Activated CD4-positive, CD25-positive, alpha-beta regulatory T cell treated with anti-CD3 and anti-CD28 coated beads, Interleukin-2, amount 50 U/mL, for 16 hours (primary cell): ENCODE measurements around the gene MYO5A.

Source experiments
- DNase-seq: peaks from one replicate; pipeline ENCODE4 v3.0.0-alpha.2; 2020; ENCODE audit warnings: low read depth, low spot score

MYO5A gene

GRCh38 chr15:52329987-52330386, 198.7 kb downstream of the MYO5A start:
- DNase-seq: no peak

- DNase-seq: no peak
Observed at GRCh38 chr15:52329150-52329549, 199.5 kb downstream of the MYO5A start.

- DNase-seq: no peak
Observed at GRCh38 chr15:52328680-52329079, 200.0 kb downstream of the MYO5A start.

GRCh38 chr15:52326756-52327155, 201.9 kb downstream of the MYO5A start:
- DNase-seq: no peak

GRCh38 chr15:52324109-52324508, 204.6 kb downstream of the MYO5A start:
- no peak for DNase-seq

- no peak for DNase-seq
Observed at GRCh38 chr15:52318729-52319500, 209.8 kb downstream of the MYO5A start.

GRCh38 chr15:52317688-52318087, 211.0 kb downstream of the MYO5A start:
- no peak for DNase-seq

GRCh38 chr15:52317022-52317421, 211.7 kb downstream of the MYO5A start:
- DNase-seq: no peak

GRCh38 chr15:52309154-52309548, 219.5 kb downstream of the MYO5A start:
- DNase-seq: no peak

- no peak for DNase-seq
Observed at GRCh38 chr15:52308446-52309153, 220.1 kb downstream of the MYO5A start.

GRCh38 chr15:52307847-52308246, 220.8 kb downstream of the MYO5A start:
- DNase-seq: no peak

- DNase-seq: no peak
Observed at GRCh38 chr15:52306270-52306669, 222.4 kb downstream of the MYO5A start.

GRCh38 chr15:52303093-52303772, 225.4 kb downstream of the MYO5A start:
- DNase-seq: no peak

GRCh38 chr15:52301265-52301847, 227.3 kb downstream of the MYO5A start:
- no peak for DNase-seq

GRCh38 chr15:52295421-52296001, 233.2 kb downstream of the MYO5A start, which contains the start of gene MYO5C:
TSS of gene MYO5C (minus strand) at chr15:52295804. CDS start at chr15:52295636, 168 bp downstream.
- DNase-seq: no peak

- DNase-seq: no peak
Observed at GRCh38 chr15:52294881-52295420, 233.7 kb downstream of the MYO5A start.

GRCh38 chr15:52292780-52293392, 235.8 kb downstream of the MYO5A start:
- no peak for DNase-seq

- no peak for DNase-seq
Observed at GRCh38 chr15:52291204-52291603, 237.5 kb downstream of the MYO5A start.

- DNase-seq: no peak
Observed at GRCh38 chr15:52290800-52291199, 237.9 kb downstream of the MYO5A start.

GRCh38 chr15:52290329-52290728, 238.4 kb downstream of the MYO5A start:
- no peak for DNase-seq

- DNase-seq: no peak
Observed at GRCh38 chr15:52289629-52290081, 239.0 kb downstream of the MYO5A start.
